SU-DHL-6 (cell line): ENCODE results near the gene KAZN.

Experiments used
- CTCF ChIP-seq: fragments of 200-600 bp; sonication (generic); IDR thresholded peaks from one replicate; pipeline ENCODE4 v1.5.1; 2017; ENCODE audit warnings: antibody characterized with exemption, mild to moderate bottlenecking, low read length, moderate library complexity; ENCODE audit not compliant: insufficient read depth, poor library complexity, severe bottlenecking
- EZH2phosphoT487 ChIP-seq: fragments of 200-600 bp; sonication (generic), shearing (Covaris generic); conservative IDR thresholded peaks from 2 replicates; pipeline ENCODE4 v1.6.1; 2018; ENCODE audit warnings: mild to moderate bottlenecking, antibody characterized with exemption, low read length, moderate library complexity, mixed read lengths

- TF ChIP-seq CTCF (no peak), EZH2phosphoT487 (no peak)
Measured at GRCh38 chr1:14699620-14700019, 101.1 kb downstream of the KAZN start.
